ENCODE measurements around the gene ABI3. TPM values are rescaled to one million over a fixed set of nuclear protein-coding genes. Genes with fewer than 3 reads are reported as not detected.

ABI3 gene
- total and polyA plus RNA-seq, 7 donors: 1.1 to 3.8 (median 2.5) TPM

DNA sequence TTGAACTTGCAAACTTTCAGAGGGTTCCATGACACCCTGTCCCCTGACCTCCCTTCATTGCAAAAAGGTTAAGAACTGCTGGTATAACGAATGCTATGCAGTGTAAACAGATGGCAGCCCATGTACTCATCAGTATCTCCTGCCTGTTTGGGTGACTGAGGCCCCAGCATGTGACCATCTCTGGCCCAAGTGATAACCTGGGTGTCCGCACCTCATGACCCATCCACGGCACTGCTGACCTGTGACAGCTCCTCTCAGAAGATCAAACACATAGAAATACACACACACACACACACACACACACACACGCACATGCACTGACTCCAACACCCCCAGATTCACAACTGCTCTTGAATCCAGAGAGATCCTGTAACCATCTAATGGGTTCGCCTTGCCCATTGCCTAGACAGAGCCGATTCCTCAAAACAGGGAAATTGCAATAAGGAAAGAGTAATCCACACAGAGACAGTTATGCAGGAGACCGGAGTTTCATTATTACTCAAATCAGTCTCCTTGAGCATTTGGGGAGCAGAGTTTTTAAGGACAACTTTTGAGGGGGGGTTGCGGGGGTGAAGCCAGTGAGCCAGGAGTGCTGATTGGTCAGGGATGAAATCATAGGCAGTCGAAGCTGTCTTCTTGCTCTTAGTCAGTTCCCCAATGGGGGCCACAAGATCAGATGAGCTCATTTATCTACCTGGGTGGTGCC lies 31.3 kb downstream of the ABI3 start:
- ATAC-seq (no peak), DNase-seq (no peak)
- WGBS, 3 donors: 78 to 80% (median 80%) methylated on average over 9 of the region's 9 CpGs
- Histone ChIP-seq H3K4me1 (no peaks in the 10 kb centered on the region), H3K27me3 (ENCODE audit: insufficient read depth in 3 of 3, low read length in 2 of 3) (no peaks in the 10 kb centered on the region), H3K36me3 (ENCODE audit: insufficient read depth in 1 of 2, low read depth in 1 of 2) (no peaks in the 10 kb centered on the region), H3K27ac (no peak overlapping the region), H3K9me3 (no peaks in the 10 kb centered on the region), H3K4me3 (no peak overlapping the region)
- intact Hi-C loops (cut with DNase I): no loop called here
- TF ChIP-seq, protein P1, sequence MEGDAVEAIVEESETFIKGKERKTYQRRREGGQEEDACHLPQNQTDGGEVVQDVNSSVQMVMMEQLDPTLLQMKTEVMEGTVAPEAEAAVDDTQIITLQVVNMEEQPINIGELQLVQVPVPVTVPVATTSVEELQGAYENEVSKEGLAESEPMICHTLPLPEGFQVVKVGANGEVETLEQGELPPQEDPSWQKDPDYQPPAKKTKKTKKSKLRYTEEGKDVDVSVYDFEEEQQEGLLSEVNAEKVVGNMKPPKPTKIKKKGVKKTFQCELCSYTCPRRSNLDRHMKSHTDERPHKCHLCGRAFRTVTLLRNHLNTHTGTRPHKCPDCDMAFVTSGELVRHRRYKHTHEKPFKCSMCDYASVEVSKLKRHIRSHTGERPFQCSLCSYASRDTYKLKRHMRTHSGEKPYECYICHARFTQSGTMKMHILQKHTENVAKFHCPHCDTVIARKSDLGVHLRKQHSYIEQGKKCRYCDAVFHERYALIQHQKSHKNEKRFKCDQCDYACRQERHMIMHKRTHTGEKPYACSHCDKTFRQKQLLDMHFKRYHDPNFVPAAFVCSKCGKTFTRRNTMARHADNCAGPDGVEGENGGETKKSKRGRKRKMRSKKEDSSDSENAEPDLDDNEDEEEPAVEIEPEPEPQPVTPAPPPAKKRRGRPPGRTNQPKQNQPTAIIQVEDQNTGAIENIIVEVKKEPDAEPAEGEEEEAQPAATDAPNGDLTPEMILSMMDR (IDR thresholded peaks at IDR 0.05): no peak

DNA sequence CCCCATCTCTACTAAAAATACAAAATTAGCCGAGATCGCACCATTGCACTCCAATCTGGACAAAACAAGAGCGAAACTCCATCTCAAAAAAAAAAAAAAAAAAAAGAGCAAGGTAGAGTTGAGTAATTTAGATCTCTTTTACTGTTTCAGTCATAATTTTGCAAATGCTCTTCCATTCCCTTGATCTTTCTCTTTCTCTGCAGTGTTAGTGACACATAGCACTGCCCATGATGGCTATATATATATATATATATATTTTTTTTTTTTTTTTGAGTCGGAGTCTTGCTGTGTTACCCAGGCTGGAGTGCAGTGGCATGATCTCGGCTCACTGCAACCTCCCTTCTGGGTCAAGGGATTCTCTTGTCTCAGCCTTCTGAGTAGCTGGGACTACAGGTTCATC lies 32.3 kb downstream of the ABI3 start:
- Histone ChIP-seq H3K9me3 (no peaks in the 10 kb centered on the region), H3K27me3 (ENCODE audit: insufficient read depth in 3 of 3, low read length in 2 of 3) (no peaks in the 10 kb centered on the region), H3K4me3 (no peak overlapping the region), H3K4me1 (no peaks in the 10 kb centered on the region), H3K27ac (no peak overlapping the region), H3K36me3 (ENCODE audit: insufficient read depth in 1 of 2, low read depth in 1 of 2) (no peaks in the 10 kb centered on the region)
- TF ChIP-seq, protein P1 (IDR thresholded peaks at IDR 0.05): no peak
- DNase-seq: no peak
- no peak for ATAC-seq
- intact Hi-C loops (cut with DNase I): no loop called here
- WGBS, 3 donors: 92 to 98% (median 95%) methylated on average over 5 of the region's 5 CpGs

DNA sequence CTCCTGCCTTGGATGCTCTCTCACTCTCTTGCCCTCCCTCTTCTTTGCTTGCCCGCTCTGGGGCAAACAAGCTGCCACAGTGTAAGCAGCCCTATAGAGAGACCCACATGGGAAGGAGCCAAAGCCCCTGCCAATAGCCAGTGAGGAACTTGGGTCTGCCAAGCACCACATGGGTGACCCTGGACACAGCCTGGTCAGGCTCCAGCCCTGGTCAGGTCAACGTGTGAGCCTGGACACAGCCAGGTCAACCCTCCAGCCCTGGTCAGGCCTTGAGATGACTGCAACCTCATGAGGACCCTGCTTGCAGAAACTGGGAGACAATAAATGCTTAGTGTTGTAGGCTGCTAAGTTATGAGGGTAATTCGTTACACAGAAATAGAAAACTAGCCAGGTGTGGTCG lies 34.3 kb downstream of the ABI3 start:
- H3K9me3 ChIP-seq: no peaks in the 10 kb centered on the region
- WGBS, 3 donors: 81 to 93% (median 85%) methylated on average over 4 of the region's 4 CpGs
- intact Hi-C loops (cut with DNase I): no loop called here
- H3K36me3 ChIP-seq (ENCODE audit: insufficient read depth in 1 of 2, low read depth in 1 of 2): no peaks in the 10 kb centered on the region
- H3K27ac ChIP-seq: no peak overlapping the region
- no peak overlapping the region for H3K4me3 ChIP-seq
- DNase-seq (no peak), ATAC-seq (no peak)
- peaks cover 6% of the 10 kb centered on the region for H3K4me1 ChIP-seq
- H3K27me3 ChIP-seq (ENCODE audit: insufficient read depth in 3 of 3, low read length in 2 of 3): no peaks in the 10 kb centered on the region
- TF ChIP-seq, protein P1 (IDR thresholded peaks at IDR 0.05): no peak

DNA sequence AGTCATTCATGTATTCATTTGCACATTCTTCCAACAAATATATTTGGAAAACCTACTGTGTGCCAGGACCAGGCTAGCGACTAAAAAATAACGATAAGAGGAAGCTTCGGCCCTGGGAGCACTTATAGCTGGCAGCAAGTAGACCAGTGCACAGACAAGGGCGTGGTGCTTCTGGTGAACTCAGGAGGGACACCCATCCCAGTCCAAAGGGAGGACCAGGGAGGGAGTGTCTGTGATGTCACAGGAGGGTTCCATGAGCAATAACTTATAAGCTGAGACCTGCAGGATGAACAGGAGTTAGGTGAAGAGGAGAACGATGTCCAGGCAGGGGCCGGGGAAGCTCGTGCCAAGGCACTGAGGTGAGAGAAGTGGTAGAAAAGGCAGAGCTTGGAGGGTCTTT lies 37.4 kb downstream of the ABI3 start:
- intact Hi-C loops (cut with DNase I): no loop called here
- TF ChIP-seq, protein P1 (IDR thresholded peaks at IDR 0.05): no peak
- H3K36me3 ChIP-seq (ENCODE audit: insufficient read depth in 1 of 2, low read depth in 1 of 2): no peaks in the 10 kb centered on the region
- DNase-seq: no peak
- no peak for ATAC-seq
- H3K4me1 ChIP-seq: peaks cover 6% of the 10 kb centered on the region
- H3K27me3 ChIP-seq (ENCODE audit: insufficient read depth in 3 of 3, low read length in 2 of 3): no peaks in the 10 kb centered on the region
- no peak overlapping the region for H3K27ac ChIP-seq
- no peak overlapping the region for H3K4me3 ChIP-seq
- 91 to 96% (median 92%) methylated on average over 7 of the region's 7 CpGs for whole genome bisulfite sequencing, 3 donors
- H3K9me3 ChIP-seq: no peaks in the 10 kb centered on the region

DNA sequence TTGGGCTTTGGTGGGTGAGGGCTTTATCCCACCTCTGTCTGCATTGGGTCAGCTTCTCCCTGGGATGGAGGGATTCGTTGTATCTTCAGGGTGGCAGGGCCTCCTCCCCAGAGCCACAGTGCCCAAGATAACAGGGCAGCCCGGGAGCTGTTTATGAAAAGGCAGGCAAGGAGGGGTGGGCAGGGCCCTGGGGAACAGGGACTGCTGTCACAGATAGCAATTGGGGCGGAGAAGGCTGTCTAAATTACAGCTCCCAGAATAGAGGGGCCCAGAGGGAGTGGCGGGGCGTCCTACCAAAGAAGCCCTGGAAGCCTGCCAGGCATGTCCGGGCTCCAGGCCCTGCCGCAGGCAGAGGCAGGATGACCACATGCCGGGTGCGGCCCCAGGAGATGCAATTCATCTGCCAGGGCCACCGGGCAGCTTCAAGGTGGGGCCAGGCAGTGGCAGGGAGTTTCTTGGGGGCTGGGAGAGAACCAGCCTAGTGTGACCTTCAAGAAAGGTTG lies 38.8 kb downstream of the ABI3 start:
- Histone ChIP-seq H3K27me3 (ENCODE audit: insufficient read depth in 3 of 3, low read length in 2 of 3) (no peaks in the 10 kb centered on the region), H3K4me3 (no peak overlapping the region), H3K27ac (no peak overlapping the region), H3K4me1 (peaks cover 6% of the 10 kb centered on the region), H3K9me3 (no peaks in the 10 kb centered on the region), H3K36me3 (ENCODE audit: insufficient read depth in 1 of 2, low read depth in 1 of 2) (no peaks in the 10 kb centered on the region)
- peak; percentile 58 to 95 (median 92) for ATAC-seq
- WGBS, 3 donors: 3 to 8% (median 7%) methylated on average over 10 of the region's 10 CpGs
- peak; percentile 45 to 83 for DNase-seq
- TF ChIP-seq, protein P1 (IDR thresholded peaks at IDR 0.05): no peak
- intact Hi-C loops (cut with DNase I): no loop called here
